ENCODE results near the gene SUPT5H. TPM values are rescaled to one million over a fixed set of nuclear protein-coding genes. Genes with fewer than 3 reads are reported as not detected.

SUPT5H gene
- total and polyA plus RNA-seq, 2 of the 13 experiments (the other 11 are each of a cell fraction or from before 2014, with no cell fraction given), result 48.2 to 51.7 TPM

GRCh38 chr19:39411832-39412099 is 33.6 kb upstream of the SUPT5H start (continued):
- no peak for TF ChIP-seq STAT6 (CRISPR knock-in tag; IDR thresholded peaks at IDR 0.05; ENCODE audit: borderline replicate concordance)
- TF ChIP-seq XRCC5 (optimal IDR thresholded peaks at IDR 0.05; ENCODE audit: low read length), result no peak
- TF ChIP-seq SMAD1 (CRISPR knock-in tag; IDR thresholded peaks at IDR 0.05; ENCODE audit: borderline replicate concordance, low read depth), result no peak
- no peak for TF ChIP-seq MEF2D (CRISPR knock-in tag; IDR thresholded peaks at IDR 0.05)
- no peak for TF ChIP-seq HOXA9 (CRISPR knock-in tag; IDR thresholded peaks at IDR 0.05; ENCODE audit: borderline replicate concordance)
- TF ChIP-seq SNAPC5 (CRISPR knock-in tag; IDR thresholded peaks at IDR 0.05; ENCODE audit: borderline replicate concordance), result no peak
- no peak for TF ChIP-seq MEIS2 (CRISPR knock-in tag; IDR thresholded peaks at IDR 0.05)
- TF ChIP-seq RAD51 (IDR thresholded peaks at IDR 0.05; ENCODE audit: borderline replicate concordance), result no peak
- no peak for TF ChIP-seq FUBP1 (CRISPR knock-in tag; IDR thresholded peaks at IDR 0.05; ENCODE audit: borderline replicate concordance)
- TF ChIP-seq ZNF382 (CRISPR knock-in tag; IDR thresholded peaks at IDR 0.05; ENCODE audit: borderline replicate concordance), result no peak
- no peak for TF ChIP-seq NCOA1 (CRISPR knock-in tag; IDR thresholded peaks at IDR 0.05)
- 0 out of 2 replicates have a peak, but pooled peaks have one; percentile 18 for TF ChIP-seq KIAA2018 (CRISPR knock-in tag; IDR thresholded peaks at IDR 0.05; ENCODE audit: borderline replicate concordance)
- TF ChIP-seq TMF1 (CRISPR knock-in tag; IDR thresholded peaks at IDR 0.05; ENCODE audit: low read depth), result no peak
- no peak for TF ChIP-seq KDM1A (CRISPR knock-in tag; IDR thresholded peaks at IDR 0.05)
- TF ChIP-seq ZNF33B (CRISPR knock-in tag; IDR thresholded peaks at IDR 0.05), result no peak
- TF ChIP-seq FOXK1 (CRISPR knock-in tag; IDR thresholded peaks at IDR 0.05; ENCODE audit: borderline replicate concordance, low read depth), result no peak
- TF ChIP-seq RFXAP (CRISPR knock-in tag; IDR thresholded peaks at IDR 0.05; ENCODE audit: borderline replicate concordance), result no peak
- TF ChIP-seq SIN3B (IDR thresholded peaks at IDR 0.05; ENCODE audit: low read length), result no peak
- 0 out of 2 replicates have a peak, but pooled peaks have one; percentile 17 for TF ChIP-seq ZNF761 (CRISPR knock-in tag; conservative IDR thresholded peaks at IDR 0.05)
